Lower leg skin (tissue), 4 donors: ENCODE data around the gene CNOT4. TPM values are rescaled to one million over a fixed set of nuclear protein-coding genes. Genes with fewer than 3 reads are reported as not detected.
"Not testable (repeated sequence)": the region's sequence is repeated elsewhere in the genome, so short reads cannot be mapped to it uniquely, and the experiment has no call there.

ENCODE experiments used
- DNase-seq, 2 donors: peaks; one replicate each; pipeline ENCODE4 v3.0.0-alpha.2; 2019; ENCODE audit warnings: low spot score in 2 of 2
- H3K4me3 ChIP-seq: fragments of 200-600 bp; sonication (generic); 2 replicates; pipeline ENCODE4 v1.5.1; 2017; ENCODE audit warnings: mild to moderate bottlenecking, low read depth; ENCODE audit not compliant: poor library complexity, severe bottlenecking
- POLR2A ChIP-seq, 2 donors: fragments of 450-650 bp; IDR thresholded peaks; one replicate each; pipeline ENCODE4 v1.6.1; 2016 to 2017; ENCODE audit warnings: antibody characterized with exemption in 2 of 2, mild to moderate bottlenecking in 1 of 2, moderate library complexity in 1 of 2
- WGBS, 2 donors: methylation state at CpG; one replicate each; pipeline ENCODE4 v1.1.5; 2018; 5-methylcytosine and 5-hydroxymethylcytosine counted together
- intact Hi-C: fragments of 100-400 bp; cut with DNase I; formaldehyde crosslinking; loops from one replicate; pipeline ENCODE4 v1.15.0; 2023; ENCODE audit warnings: low total_unique reads
- total RNA-seq, 4 donors: library from RNA; depleted of rRNA; stranded (reverse); fragments of >200 nt; gene quantifications; one replicate each; pipeline ENCODE4 v1.1.0, GENCODE V29; 2016
- TF ChIP-seq, protein P1 (sequence below), 3 donors: fragments of 450-650 bp; IDR thresholded peaks; one replicate each; pipeline ENCODE4 v1.5.1; 2016; ENCODE audit warnings: antibody characterized with exemption in 3 of 3, mild to moderate bottlenecking in 3 of 3, moderate library complexity in 2 of 3

CNOT4 gene
- total RNA-seq, 4 donors from 2014 or later = 13.4 to 20.4 (median 16.4) TPM

DNA sequence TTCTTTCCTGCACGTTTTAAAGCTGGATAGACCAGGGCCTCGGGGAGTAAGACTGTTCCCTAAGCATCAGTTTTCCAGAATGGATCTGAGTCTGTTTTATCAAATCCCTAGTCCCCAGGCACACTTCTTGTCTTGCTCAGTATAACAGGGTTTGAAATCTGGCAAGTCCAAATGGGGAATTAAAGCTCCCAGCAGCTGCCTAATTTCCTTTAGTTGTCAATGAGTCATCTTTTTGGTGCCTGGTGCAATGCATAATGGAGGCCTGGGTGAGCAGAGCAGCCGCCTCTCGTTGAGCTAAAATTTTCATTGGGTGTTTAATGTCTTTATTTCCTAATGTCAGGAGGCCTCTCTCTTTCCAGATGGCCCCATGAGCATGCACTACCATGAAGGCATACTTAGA is 188.3 kb downstream of the CNOT4 start:
- TF ChIP-seq, protein P1, sequence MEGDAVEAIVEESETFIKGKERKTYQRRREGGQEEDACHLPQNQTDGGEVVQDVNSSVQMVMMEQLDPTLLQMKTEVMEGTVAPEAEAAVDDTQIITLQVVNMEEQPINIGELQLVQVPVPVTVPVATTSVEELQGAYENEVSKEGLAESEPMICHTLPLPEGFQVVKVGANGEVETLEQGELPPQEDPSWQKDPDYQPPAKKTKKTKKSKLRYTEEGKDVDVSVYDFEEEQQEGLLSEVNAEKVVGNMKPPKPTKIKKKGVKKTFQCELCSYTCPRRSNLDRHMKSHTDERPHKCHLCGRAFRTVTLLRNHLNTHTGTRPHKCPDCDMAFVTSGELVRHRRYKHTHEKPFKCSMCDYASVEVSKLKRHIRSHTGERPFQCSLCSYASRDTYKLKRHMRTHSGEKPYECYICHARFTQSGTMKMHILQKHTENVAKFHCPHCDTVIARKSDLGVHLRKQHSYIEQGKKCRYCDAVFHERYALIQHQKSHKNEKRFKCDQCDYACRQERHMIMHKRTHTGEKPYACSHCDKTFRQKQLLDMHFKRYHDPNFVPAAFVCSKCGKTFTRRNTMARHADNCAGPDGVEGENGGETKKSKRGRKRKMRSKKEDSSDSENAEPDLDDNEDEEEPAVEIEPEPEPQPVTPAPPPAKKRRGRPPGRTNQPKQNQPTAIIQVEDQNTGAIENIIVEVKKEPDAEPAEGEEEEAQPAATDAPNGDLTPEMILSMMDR (IDR thresholded peaks at IDR 0.05) = no peak
- no peak for TF ChIP-seq POLR2A (IDR thresholded peaks at IDR 0.05)
- no peak overlapping the region for H3K4me3 ChIP-seq
- peak in 1 of 2 donors; percentile 18 for DNase-seq
- 63 to 64% methylated on average over 4 of the region's 4 CpGs for WGBS, 2 donors
- intact Hi-C loops = no loop called here

DNA sequence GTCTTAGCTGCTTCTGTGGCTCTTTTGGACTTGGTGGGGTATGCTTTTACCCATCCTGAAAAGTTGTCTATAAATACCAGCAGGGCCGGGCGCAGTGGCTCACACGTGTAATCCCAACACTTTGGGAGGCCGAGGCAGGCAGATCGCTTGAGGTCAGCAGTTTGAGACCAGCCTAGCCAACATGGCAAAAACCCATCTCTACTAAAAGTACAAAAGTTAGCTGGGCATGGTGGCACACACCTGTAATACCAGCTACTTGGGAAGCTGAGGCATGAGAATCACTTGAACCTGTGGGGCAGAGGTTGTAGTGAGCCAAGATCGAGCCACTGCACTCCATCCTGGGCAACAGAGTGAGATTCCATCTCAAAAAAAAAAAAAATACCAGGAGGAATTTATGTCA is 188.9 kb downstream of the CNOT4 start:
- 90 to 95% methylated on average over 6 of the region's 6 CpGs for WGBS, 2 donors
- H3K4me3 ChIP-seq, intact Hi-C loops: not testable (repeated sequence)
- DNase-seq = peak in 1 of 2 donors; percentile 57

DNA sequence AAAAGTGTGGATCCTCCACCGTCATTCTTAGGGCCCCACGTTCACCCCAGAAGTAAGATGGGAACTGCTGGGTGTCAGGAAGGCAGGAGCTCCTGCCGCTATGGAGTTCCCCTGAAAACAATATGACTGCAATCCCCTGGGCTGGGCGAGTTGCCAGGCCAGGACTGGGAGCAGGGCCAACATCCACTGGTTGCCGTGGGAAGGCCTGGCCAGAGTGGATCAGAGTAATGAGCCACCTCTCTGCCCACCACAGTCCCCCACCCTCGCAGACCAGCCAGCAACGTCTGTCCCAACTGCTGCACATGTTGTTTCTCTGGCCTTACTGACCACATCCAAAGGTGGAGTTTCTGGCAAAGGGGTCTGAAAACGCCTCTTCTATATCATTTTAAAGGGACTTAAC is 189.6 kb downstream of the CNOT4 start:
- intact Hi-C loops = no loop called here
- no peak overlapping the region for H3K4me3 ChIP-seq
- no peak for TF ChIP-seq POLR2A (IDR thresholded peaks at IDR 0.05)
- TF ChIP-seq, protein P1 (IDR thresholded peaks at IDR 0.05) = no peak
- DNase-seq = peak in 1 of 2 donors; percentile 86
- WGBS, 2 donors = 45 to 55% methylated on average over 8 of the region's 8 CpGs

DNA sequence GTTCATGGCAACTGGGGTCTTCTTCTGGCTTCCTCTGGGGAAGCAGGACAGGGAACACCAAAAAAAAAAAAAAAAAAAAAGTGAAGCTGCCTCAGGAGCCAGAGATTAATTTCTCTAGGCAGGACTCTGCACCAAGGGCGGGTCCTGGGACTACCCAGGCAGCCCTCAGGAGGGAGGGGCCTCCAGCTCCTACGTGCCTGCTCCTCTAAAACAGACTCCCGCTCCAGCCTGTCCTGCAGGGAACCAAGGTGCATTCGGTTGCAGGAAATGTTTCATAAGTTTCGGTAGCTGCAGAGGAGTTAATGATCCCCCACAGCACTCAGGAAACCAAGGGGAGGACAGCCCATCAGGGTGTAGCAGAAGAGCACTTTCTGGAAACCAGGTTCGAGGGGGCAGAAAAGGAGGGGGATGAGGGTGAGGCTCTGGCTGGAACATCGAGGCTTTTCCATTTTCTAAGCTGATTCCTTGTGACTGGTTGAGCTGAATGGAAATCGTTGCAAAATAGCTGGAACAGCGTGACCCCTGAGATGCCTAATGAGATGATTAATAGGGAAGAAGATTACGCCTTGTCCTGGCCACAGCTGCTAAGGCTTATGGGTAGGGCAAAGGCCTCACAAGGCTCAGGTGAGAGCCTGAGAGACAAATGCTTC is 192.1 kb downstream of the CNOT4 start:
- no peak for TF ChIP-seq POLR2A (IDR thresholded peaks at IDR 0.05)
- TF ChIP-seq, protein P1 (IDR thresholded peaks at IDR 0.05) = no peak
- 25 to 29% methylated on average over 10 of the region's 10 CpGs for WGBS, 2 donors
- DNase-seq = peak; percentile 57 to 60
- intact Hi-C loops = no loop called here
- no peak overlapping the region for H3K4me3 ChIP-seq

DNA sequence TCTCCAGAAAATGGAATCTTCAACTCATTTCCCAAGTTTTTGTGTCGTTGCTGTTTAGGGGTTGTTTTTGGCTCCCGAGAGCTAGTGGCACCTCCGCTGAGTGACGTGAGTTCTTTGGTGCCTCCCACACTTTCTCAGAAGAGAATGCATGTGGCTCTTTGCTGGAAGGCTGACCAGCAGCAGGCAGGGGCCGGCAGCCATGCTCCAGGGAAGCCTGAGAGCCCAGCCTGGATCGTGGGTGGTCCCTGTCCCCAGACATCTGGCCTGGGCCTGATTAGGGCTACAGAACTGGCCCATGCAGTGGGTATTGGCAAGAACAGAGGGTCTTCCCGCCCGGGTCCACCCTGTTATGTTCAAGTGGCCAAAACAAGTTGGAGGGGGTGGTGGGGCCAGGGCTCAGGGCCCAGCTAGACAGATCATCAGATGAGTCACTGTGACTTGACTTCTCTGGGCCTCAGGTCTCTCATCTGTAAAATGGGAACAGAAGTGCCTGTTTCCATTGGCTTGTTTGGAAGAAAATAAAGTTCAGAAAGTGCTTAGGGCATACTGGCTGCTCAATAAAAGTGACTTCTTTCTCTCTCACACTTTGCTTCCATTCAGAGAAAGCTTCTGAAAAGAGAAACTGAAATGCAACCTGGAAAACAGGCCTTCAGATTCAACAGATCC is 193.1 kb downstream of the CNOT4 start:
- 58 to 63% methylated on average over 6 to 8 of the region's 8 CpGs for WGBS, 2 donors
- TF ChIP-seq POLR2A (IDR thresholded peaks at IDR 0.05) = no peak
- TF ChIP-seq, protein P1 (IDR thresholded peaks at IDR 0.05) = no peak
- intact Hi-C loops = no loop called here
- DNase-seq = peak; percentile 33 to 72
- H3K4me3 ChIP-seq = no peak overlapping the region

DNA sequence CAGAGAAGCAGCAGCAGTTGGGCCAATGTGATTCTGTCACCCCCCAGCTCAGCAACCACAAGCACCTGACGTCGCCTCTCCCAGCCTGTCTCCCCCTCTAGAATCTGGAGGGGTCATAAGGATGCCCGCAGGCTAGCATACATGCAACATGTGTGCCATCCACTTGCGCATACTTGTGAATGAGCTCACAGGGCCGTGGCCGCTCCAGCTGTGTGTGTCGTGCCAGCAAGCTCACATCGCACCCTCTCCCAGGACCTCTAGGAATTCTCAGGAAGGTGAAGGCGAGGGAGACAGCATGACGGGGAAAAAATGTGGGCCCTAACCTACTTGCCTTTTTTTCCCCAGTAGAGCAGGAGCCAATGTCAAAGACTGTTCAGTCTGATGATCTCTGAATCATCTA is 195.9 kb downstream of the CNOT4 start:
- H3K4me3 ChIP-seq = no peak overlapping the region
- peak in 1 of 2 donors; percentile 59 for DNase-seq
- intact Hi-C loops = no loop called here
- 78 to 84% methylated on average over 10 of the region's 10 CpGs for WGBS, 2 donors
- TF ChIP-seq POLR2A (IDR thresholded peaks at IDR 0.05) = no peak
- TF ChIP-seq, protein P1 (IDR thresholded peaks at IDR 0.05) = no peak

Other genes with a start within 250 kb of the CNOT4 start
- 10 to 100 TPM; 27.6 to 33.9 (median 28.8) TPM for gene NUP205, start 47.8 kb upstream of the CNOT4 start, total RNA-seq
- gene STMP1, start 152.4 kb upstream of the CNOT4 start, total RNA-seq = 10 to 100 TPM; 15.7 to 18.7 (median 16.5) TPM
- 1 to 10 TPM in 1 of 4 donors, under 1 TPM in 3; 0.23 to 1.1 (median 0.49) TPM for gene SLC13A4, start 218.1 kb upstream of the CNOT4 start, total RNA-seq
- 10 to 100 TPM in 1 of 4 donors, 1 to 10 TPM in 2, under 1 TPM in 1; 0.34 to 10.3 (median 5.6) TPM for gene FAM180A, start 238.7 kb upstream of the CNOT4 start, total RNA-seq